CD4-positive, alpha-beta T cell treated with Interleukin-15 for 1 hour (primary cell): ENCODE measurements around the gene ARL8B.
"Not testable (repeated sequence)": the region's sequence is repeated elsewhere in the genome, so short reads cannot be mapped to it uniquely, and the experiment has no call there.

Experiments
- DNase-seq: peaks from one replicate; pipeline ENCODE4 v3.0.0-alpha.2; 2020

The ARL8B gene

DNA sequence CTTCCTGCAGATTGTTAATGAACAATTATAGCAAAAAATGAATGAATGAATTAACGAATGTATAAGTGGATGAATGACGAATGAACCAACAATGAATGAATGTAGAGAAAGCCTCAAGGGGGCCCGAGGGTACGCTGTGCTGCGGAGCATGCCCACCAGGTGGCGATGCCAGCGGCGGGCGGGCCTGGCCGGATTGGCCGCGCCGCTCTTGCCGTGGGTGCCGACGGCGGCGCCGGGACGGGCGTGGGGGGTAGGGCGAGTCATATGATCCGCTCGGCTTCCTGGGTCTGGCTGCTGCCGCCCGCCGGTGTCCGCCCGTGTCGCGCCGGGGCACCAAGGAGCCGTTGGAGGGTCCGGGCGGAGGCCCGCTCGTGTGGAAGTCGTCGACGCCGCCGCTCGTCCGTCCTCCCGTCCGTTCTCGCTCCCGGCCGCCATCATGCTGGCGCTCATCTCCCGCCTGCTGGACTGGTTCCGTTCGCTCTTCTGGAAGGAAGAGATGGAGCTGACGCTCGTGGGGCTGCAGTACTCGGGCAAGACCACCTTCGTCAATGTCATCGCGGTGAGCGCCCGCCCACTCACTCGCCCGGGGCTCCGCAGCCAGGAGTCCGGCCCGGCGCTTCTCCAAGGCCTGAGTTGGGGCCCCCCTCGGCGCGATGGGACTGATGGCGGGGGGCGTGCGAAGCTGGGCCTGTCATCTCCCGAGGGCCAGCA is at the start of gene ARL8B:
Gene ARL8B, plus strand, starts transcription at position 263 of the 711 bp plus-strand sequence. Its CDS starts 174 bp downstream, at position 437.
- peak; percentile 90 for DNase-seq

DNA sequence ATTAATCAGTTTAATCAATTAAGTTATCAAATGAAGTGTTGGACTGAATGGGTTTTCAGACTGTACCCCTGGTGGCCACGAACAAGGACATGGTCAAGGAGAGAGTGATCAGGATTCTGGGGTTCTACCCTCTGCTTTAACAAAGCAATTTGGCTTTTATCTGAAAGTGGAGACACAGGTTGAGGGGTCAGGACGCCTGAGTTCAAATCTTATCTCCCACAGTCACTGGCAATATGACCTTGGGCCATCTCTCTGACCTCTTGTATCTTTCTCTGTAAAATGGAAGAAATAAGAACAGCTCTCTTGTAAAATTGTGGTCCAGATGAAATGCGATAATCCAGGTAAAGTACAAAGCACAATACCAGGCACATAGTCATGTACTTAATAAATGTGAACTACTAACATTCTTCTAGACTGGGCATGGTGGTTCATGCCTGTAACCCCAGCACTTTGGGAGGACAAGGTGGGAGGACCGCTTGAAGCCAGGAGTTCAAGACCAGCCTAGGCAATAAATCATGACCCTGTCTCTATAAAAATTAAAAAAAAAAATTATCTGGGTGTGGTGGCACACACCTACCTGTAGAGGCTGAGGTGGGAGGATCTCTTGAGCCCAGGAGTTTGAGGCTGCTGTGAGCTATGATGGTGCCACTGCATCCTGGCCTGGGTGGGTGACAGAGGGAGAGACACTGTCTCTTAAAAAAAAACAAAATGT is 48.6 kb upstream of the ARL8B start:
- no peak for DNase-seq

DNA sequence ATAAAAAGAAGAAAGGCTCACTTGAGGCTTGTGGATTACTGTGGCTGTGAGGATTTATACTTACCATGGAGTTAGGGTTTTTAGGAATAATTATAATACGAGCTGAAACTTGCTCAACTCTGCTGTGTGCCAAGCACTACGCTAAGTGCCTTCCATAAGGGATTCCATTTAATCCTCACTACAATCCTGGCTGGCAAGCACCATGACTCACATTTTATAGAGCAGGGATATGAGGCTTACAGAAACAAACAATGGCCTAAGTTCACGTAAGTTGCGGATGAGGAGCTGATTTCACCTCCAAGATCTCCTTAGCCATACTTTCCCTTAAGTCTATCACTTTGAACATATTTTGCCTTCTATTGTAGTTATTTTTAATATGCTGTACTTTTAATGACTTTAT is 43.9 kb upstream of the ARL8B start:
- no peak for DNase-seq

DNA sequence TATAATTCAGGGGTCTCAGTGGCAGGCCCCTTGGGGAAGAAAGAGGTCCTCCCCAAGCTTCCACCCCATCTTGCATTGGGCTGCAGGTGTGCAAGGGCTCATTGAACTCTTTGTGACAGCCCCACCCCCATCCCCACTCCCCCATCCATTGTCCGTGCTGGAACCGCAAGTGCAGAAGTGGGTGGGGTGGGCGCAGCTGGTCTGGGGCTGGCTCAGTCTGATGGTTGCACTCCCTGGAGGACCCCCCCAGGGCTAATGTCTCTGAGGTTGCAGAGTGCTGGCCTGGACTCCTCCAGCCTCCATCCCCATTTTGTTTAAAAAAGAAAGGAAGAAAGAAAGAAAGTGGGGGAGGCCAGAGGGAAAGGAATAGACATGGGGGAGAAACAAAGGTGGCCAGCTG is 42.3 kb upstream of the ARL8B start:
- DNase-seq, result no peak

DNA sequence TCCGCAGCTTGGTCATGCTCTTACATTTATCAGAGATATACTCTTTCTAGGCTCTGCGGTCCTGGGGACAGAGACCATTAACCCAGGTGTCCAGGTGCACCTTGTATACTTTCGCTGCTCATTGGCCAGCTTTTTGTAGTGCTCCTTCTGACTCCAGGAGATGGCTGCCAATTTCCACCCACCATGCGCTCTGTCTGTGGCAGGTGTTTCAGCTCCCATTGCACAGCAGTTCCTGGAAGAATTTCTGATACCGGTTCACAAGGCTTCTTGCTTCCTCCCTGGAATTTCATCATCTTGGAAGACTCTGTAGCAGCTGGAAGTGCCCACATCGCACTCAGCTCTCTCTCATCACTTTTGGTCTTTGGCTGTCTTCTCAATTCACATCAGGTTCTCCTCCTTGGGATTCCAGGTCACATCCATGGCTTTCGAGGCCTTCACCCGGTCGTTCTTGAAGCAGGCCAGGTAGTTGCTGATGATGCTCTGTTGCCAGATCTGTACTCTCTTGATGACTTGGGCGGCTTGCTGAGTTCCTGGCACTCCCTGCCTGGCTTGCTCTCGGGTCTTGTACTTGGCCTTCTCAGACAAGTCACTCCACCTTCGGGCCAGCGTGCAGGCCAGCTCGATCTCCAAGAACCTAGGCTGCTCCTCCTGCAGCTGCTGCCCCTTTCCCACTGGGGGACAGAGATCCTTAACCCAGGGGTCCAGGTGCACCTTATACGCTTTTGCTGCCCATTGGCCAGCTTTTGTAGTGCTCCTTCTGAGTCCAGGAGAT is 41.1 kb upstream of the ARL8B start:
- no peak for DNase-seq

DNA sequence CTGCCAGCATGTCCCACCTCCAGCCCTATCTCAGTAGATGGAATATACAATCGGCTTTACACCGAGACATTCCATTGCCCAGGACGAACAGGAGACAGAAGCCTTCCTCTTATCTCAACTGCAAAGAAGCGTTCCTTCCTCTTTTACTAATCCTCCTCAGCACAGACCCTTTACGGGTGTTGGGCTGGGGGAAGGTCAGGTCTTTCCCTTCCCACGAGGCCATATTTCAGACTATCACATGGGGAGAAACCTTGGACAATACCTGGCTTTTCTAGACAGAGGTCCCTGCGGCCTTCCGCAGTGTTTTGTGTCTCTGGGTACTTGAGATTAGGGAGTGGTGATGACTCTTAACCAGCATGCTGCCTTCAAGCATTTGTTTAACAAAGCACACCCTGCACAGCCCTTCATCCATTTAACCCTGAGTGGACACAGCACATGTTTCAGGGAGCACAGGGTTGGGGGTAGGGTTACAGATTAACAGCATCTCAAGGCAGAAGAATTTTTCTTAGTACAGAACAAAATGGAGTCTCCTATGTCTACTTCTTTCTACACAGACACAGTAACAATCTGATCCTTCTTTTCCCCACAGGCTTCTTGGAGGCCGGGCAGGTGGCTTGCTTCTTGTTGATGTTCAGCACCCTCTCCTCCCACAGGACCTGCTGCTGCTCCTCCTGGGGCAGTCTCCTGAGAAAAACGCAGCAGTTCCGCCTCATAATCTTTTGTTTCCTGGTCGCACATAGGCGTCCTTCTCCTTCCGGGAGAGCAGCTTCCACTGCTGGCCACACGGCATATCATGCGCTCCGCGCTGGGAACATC is 39.9 kb upstream of the ARL8B start:
- not testable (repeated sequence) for DNase-seq

DNA sequence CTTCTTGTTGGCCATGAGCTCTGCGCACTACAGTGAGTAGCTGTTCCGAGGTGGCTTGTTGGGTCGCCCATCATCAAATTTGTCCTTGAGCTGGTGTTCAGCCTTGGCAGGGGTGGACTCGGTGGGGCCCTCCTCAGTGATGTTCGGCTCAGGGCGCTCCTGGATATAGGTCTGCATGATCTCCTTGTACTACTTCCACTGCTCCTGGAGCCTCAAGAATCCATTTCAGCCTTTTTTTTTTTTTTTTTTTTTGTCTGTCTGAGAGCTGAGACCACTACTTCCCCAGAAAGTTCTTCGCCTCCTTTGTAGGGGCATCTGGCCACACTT is 39.3 kb upstream of the ARL8B start:
- no peak for DNase-seq

DNA sequence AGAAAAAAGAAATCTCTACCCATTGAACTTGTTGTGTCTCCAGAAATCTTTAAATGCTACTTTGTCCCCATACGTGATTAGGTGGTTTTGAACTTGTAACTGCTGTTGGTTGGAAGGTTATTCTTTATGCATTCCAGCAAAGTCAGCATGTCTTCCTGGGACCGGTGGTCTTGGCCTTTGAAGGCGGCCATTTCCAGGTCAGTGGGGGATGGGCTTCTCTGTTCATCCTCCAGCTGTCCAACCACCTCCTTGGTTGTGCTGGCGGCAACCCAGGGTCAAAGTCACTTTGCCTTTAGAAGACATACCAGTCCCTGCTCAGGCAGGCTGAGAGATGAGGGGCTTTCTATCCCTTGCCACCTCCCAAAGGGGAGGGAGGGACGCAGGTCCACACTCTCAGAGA is 37.9 kb upstream of the ARL8B start:
- no peak for DNase-seq

DNA sequence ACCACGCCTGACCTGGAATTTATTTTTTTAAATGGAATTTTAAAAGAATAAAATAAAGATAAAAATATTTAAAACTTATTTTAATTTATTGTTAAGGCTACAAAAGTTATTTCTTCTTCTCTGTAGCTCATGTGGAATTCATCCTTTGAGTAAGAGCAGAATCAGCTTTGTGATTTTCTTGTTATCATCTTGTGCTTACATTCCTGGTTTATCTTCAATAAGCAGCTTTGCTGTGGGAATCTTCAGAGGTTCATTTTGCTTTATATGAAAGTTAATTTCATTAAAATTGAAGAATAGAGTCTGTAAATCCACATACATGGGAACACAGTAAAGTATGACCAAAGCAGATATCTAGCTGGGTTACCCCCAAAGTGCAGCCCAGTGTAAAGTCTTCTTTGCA is 35.4 kb upstream of the ARL8B start:
- DNase-seq, result no peak

DNA sequence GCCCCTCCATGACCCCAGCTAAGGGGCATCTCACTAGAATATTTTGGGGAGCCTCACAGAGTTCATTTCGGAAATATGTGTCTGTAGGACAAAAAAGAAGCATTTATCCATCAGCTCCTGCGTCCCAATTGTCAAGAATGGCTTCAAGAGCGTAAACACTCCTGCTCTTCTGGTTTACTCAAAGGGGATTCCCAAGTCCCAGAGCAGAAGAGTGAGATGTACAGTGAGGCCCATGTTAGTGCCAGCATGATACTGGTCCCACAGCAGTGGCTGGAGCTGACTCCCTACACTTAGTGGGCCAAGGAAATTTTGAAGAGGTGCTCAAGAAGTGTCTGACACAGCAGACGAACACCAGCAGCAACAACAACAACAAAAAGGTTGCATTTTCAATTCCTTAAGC is 34.9 kb upstream of the ARL8B start:
- DNase-seq, result no peak

DNA sequence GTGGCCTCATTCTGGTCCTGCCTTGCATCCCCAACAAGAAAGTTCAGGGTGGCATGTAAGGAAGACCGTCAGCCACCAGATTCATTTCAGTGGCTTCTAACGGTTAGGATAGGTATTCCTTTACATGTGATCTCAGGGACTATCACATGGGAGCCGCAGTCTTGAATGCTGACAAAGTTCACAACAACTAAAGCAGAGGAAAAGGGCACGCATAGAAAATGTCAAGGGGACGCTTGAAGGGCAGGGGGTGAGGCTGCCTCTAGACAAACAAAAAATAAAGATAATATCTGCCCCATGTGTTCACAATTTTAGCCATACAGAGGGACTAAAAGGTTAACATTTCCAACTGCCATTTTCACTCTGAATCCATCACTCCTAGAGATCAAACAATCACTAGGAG is 31.9 kb upstream of the ARL8B start:
- no peak for DNase-seq

DNA sequence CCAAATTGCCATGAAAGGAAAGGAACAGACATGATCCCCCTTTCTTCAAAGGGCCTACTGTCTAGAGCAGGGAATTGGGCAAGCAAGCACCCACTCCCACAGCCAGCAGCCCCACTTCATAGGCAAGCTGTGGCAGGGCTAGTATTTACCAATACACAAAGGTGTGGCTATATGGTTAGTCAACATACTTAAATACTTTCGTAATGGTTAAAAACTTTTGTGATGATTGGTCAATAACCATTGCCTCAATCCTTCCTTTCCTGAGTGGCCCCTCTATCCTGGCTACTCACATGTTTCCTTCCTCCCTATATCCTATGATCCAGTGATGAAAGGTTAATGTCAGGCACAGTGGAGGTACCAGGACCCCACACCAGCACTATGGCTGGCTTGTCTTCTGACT is 30.1 kb upstream of the ARL8B start:
- DNase-seq, result no peak

DNA sequence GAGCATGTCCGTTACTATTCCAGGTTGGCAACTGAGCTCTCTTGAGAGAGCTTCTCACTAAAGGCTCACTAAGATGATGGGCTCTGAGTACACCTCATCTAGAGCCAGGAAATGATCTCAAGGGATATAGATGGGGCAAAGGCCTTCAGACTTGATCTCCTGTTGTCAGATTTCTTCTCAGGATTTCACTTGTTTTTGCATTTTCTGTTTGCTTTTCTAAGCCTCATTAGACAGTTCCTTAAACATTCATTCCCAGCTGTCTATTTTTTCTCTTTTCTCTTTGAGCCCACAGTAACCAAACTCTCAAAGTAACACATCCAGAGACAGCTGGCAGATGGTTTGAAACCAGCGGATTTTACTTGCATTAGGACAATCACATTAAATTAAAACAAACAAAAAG is 28.4 kb upstream of the ARL8B start:
- DNase-seq, result no peak

DNA sequence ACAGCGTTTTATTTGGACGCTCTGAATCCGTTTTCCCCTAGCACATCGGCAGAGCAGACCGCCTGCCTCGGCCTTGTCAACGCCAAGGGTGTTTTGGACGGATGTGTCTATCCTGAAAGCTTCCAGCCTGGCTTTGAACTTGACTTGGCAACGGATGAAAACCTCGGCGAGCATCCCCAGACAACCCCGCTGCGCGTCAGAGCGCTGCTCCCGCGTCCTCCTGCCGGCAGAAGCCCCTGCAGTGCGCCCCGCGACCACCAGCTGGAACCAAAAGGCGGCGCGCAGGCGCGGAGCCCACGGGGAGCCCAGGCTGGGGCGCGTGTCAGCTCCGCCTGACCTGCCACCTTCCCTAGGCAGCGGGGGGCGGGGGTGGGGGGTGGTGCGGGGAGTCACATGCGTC is 26.2 kb upstream of the ARL8B start:
- no peak for DNase-seq

DNA sequence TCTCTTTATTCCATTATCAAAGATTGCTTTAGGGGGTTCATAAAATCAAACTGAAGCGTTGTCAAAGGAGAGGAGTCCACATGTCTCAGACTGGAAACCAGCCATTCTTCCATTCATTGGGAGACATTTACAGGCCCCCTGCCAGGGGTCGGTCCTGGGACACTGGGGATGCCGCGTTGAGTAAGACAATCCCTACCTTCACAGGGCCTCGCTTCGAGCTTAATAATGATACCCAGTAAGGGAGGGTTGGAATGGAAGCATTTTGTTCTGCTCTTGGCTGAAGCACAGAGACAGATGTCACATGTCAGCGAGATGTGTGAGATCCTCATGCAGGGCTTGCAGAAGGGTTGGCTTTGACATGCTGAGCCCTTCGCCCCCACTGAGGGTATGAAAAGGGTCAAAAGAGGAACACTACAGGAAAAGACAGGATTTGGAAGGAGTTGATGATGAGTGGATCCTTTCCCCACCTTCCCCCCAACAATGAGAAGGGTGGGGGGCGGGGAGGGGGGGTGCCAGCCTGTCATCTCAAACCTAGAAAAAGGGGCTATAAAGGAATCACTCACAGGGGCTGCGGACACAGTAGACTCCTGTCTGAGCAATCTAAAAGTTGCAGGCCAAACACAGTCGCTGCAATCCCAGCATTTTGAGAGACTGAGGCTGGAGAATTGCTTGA is 25.6 kb upstream of the ARL8B start:
- no peak for DNase-seq

DNA sequence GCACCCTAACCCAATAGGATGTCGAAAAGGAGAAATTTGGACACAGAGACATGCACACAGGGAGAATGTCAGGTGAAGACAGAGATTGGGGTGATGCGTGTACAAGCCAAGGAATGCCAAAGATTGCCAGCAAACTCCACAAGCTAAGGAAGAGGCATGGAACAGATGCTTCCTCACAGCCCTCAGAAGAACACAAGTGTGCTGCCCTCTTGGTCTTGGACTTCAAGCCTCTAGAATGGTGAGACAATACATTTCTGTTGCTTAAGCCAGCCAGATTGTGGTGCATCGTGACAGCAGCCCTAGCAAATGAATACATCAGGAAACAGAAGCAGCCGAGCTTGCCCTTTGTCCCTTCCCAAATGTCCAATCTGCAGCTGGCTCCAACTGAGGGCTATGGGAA is 23.7 kb upstream of the ARL8B start:
- DNase-seq, result no peak

DNA sequence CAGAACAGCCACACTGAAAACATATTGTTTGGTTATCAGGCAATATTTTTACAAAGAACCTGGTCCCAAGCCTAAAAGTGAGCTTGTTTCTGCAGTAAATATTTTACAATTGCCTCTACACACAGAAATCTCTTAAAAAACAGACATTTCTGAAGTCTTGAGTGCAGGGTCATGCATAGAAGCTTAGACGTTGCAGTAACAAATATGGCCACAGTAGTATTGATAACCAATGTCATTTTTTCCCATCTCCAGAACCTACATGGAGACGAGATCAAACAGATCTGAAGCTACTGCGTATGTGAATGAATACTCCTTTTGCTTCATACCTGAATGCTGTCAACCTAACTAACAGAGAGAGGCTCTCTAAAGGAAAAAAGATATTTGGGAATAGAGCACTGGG is 19.6 kb upstream of the ARL8B start:
- no peak for DNase-seq

DNA sequence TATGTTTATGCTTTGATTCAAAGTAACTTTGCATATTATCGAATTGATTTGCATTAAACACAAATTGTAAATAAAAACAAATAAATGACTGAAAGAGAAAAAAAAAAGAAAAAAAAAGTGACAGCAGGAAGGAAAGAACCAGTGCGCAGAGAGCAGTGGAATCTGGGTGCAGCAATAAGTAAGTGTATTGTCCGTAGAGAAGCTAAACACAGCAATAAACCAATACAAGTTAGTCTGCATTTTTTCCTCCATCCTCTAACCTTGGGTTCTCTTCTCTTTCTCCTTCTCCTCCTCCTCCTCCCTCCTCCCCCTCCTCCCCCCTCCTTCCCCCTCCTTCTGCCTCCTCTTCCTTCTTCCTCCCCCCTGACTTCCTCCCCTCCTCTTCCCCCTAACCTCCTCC is 18.3 kb upstream of the ARL8B start:
- DNase-seq, result no peak

DNA sequence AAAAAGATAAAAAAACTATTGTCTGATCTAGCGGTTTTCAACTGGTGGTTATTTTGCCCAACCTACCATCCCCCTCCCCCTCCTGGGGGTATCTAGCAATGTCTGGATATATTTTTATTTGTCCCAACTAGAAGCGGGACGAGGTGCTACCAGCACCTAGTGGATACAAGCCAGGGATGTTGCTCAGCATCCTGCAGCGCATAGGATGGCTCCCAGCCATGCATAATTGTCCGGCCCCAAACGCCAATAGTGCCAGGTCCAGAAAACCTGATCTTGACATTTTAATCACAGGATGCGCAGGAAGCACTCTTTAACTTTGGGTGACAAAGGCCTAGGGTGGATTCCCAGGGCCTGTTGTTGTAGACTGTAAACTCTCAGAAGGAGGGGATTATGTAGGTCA is 17.0 kb upstream of the ARL8B start:
- DNase-seq, result no peak

DNA sequence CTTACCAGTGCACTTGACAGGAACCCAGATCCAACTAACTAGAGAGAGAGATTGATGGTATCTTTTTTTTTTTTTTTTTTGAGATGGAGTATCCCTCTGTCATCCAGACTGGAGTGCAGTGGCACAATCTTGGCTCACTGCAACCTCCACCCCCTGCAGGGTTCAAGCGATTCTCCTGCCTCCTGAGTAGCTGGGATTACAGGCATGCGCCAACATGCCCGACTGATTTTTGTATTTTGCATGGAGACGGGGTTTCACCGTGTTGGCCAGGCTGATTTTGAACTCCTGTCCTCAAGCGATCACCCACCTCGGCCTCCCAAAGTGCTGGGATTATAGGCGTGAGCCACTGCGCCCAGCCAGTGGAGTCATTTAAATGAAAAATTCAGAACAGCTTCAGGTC is 15.7 kb upstream of the ARL8B start:
- not testable (repeated sequence) for DNase-seq

DNA sequence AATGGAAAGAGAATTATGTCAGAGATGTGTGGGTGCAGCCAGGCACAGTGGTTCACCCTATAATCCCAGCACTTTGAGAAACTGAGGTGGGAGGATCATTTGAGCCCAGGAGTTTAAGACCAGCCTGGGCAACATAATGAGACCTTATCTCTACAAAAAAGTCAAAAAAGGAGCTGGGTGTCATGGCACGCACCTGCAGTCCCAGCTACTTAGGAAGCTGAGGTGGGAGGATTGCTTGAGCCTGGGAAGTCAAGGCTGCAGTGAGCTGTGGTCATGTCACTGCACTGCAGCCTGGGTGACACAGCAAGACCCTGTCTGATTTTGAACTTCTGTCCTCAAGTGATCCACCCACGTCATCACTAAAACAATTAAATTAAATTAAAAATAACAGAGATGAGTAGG is 15.2 kb upstream of the ARL8B start:
- not testable (repeated sequence) for DNase-seq

DNA sequence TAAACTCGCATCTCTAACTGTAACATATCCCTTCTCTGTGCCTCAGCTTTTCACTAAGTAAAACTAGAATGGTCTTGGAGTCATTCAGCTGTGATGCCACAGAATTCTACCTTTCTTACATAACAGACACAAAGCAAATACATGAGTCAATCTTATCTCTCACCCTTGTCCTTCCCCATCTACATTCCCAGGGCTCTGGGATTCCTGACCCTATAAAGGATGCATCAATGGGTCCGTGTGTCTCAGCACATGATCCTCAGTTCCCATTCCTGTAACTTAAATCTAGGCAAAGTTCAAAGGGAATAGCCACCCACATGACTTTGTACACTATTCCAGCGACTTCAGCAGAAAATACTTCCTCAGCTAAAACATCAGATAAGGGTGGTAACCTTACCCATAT is 11.8 kb upstream of the ARL8B start:
- no peak for DNase-seq

DNA sequence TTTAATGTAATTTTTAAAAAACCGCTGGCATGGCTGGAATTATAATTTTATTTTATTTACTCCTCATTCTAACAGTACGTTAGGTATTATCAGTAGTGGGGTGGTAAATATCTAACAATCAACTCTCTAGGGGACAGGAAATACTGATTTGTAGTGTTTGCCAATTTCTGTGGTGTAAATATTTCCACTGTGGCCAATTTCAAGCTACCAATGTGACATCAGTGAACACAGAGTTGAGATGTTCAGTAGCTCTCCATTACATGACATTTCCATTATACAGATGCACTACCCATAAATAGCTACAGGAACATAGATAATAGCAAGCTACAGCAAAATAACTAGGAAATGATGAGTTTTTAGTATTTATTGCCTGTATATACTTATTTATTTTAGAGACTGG is 10.0 kb upstream of the ARL8B start:
- DNase-seq, result no peak
